ENCODE data around the gene TPX2.

The TPX2 gene

GRCh38 chr20:31716351-31716750 lies 22.7 kb upstream of the TPX2 start:
- WGBS, result 83% methylated on average over 1 of the region's 1 CpG
- H3K4me1 ChIP-seq (ENCODE audit: insufficient read depth, low read length), result peaks cover 78% of the 10 kb centered on the region
- H3K4me3 ChIP-seq (ENCODE audit: low read length), result no peak overlapping the region
- H3K9me3 ChIP-seq (ENCODE audit: insufficient read depth, low read depth, low read length), result no peaks in the 10 kb centered on the region
- H3K27me3 ChIP-seq (ENCODE audit: insufficient read depth, low read length), result no peaks in the 10 kb centered on the region
- H3K27ac ChIP-seq (ENCODE audit: low read depth, low read length), result no peak overlapping the region
- H3K9ac ChIP-seq (ENCODE audit: low read depth, low read length), result no peak overlapping the region
- peaks cover 44% of the 10 kb centered on the region for H3K36me3 ChIP-seq (ENCODE audit: insufficient read depth, low read length)

GRCh38 chr20:31716818-31717477 lies 22.1 kb upstream of the TPX2 start:
- Histone ChIP-seq H3K9me3 (ENCODE audit: insufficient read depth, low read depth, low read length) (no peaks in the 10 kb centered on the region), H3K36me3 (ENCODE audit: insufficient read depth, low read length) (peaks cover 44% of the 10 kb centered on the region), H3K4me1 (ENCODE audit: insufficient read depth, low read length) (peaks cover 78% of the 10 kb centered on the region), H3K9ac (ENCODE audit: low read depth, low read length) (no peak overlapping the region), H3K27me3 (ENCODE audit: insufficient read depth, low read length) (no peaks in the 10 kb centered on the region), H3K4me3 (ENCODE audit: low read length) (no peak overlapping the region), H3K27ac (ENCODE audit: low read depth, low read length) (no peak overlapping the region)
- WGBS, result 87% methylated on average over 5 of the region's 5 CpGs

GRCh38 chr20:31717478-31718201 lies 21.4 kb upstream of the TPX2 start:
- 89% methylated on average over 6 of the region's 6 CpGs for WGBS
- Histone ChIP-seq H3K9me3 (ENCODE audit: insufficient read depth, low read depth, low read length) (no peaks in the 10 kb centered on the region), H3K27ac (ENCODE audit: low read depth, low read length) (no peak overlapping the region), H3K9ac (ENCODE audit: low read depth, low read length) (no peak overlapping the region), H3K36me3 (ENCODE audit: insufficient read depth, low read length) (peaks cover 44% of the 10 kb centered on the region), H3K4me3 (ENCODE audit: low read length) (no peak overlapping the region), H3K4me1 (ENCODE audit: insufficient read depth, low read length) (peaks cover 71% of the 10 kb centered on the region), H3K27me3 (ENCODE audit: insufficient read depth, low read length) (no peaks in the 10 kb centered on the region)

- Histone ChIP-seq H3K9me3 (ENCODE audit: insufficient read depth, low read depth, low read length) (no peaks in the 10 kb centered on the region), H3K4me1 (ENCODE audit: insufficient read depth, low read length) (peaks cover 57% of the 10 kb centered on the region), H3K36me3 (ENCODE audit: insufficient read depth, low read length) (peaks cover 40% of the 10 kb centered on the region), H3K4me3 (ENCODE audit: low read length) (peak overlapping the region; percentile 78), H3K27me3 (ENCODE audit: insufficient read depth, low read length) (no peaks in the 10 kb centered on the region), H3K27ac (ENCODE audit: low read depth, low read length) (peak overlapping the region; percentile 82; the same call in 1 of the 2 replicates), H3K9ac (ENCODE audit: low read depth, low read length) (no peak overlapping the region; the same call in 1 of the 2 replicates)
- WGBS, result 84% methylated on average over 6 of the region's 6 CpGs
Observed at GRCh38 chr20:31718952-31719643, 20.0 kb upstream of the TPX2 start.

GRCh38 chr20:31719644-31720485 lies 19.2 kb upstream of the TPX2 start:
- no peaks in the 10 kb centered on the region for H3K9me3 ChIP-seq (ENCODE audit: insufficient read depth, low read depth, low read length)
- peaks cover 34% of the 10 kb centered on the region for H3K36me3 ChIP-seq (ENCODE audit: insufficient read depth, low read length)
- peaks cover 53% of the 10 kb centered on the region for H3K4me1 ChIP-seq (ENCODE audit: insufficient read depth, low read length)
- H3K27me3 ChIP-seq (ENCODE audit: insufficient read depth, low read length), result no peaks in the 10 kb centered on the region
- 39% methylated on average over 2 of the region's 2 CpGs for WGBS
- H3K4me3 ChIP-seq (ENCODE audit: low read length), result peak overlapping the region; percentile 78
- peak overlapping the region; percentile 61; the same call in 1 of the 2 replicates for H3K9ac ChIP-seq (ENCODE audit: low read depth, low read length)
- H3K27ac ChIP-seq (ENCODE audit: low read depth, low read length), result peak overlapping the region; percentile 82

- H3K4me1 ChIP-seq (ENCODE audit: insufficient read depth, low read length), result peaks cover 53% of the 10 kb centered on the region
- WGBS, result 46% methylated on average over 6 of the region's 7 CpGs
- H3K36me3 ChIP-seq (ENCODE audit: insufficient read depth, low read length), result peaks cover 31% of the 10 kb centered on the region
- peak overlapping the region; percentile 82 for H3K27ac ChIP-seq (ENCODE audit: low read depth, low read length)
- peak overlapping the region; percentile 78 for H3K4me3 ChIP-seq (ENCODE audit: low read length)
- peak overlapping the region; percentile 61; the same call in 1 of the 2 replicates for H3K9ac ChIP-seq (ENCODE audit: low read depth, low read length)
- H3K9me3 ChIP-seq (ENCODE audit: insufficient read depth, low read depth, low read length), result no peaks in the 10 kb centered on the region
- H3K27me3 ChIP-seq (ENCODE audit: insufficient read depth, low read length), result no peaks in the 10 kb centered on the region
Observed at GRCh38 chr20:31720486-31721407, 18.3 kb upstream of the TPX2 start.

GRCh38 chr20:31721408-31722256 lies 17.5 kb upstream of the TPX2 start:
- WGBS, result 70% methylated on average over 20 of the region's 22 CpGs
- peak overlapping the region; percentile 94; the same call in 1 of the 2 replicates for H3K9ac ChIP-seq (ENCODE audit: low read depth, low read length)
- H3K4me1 ChIP-seq (ENCODE audit: insufficient read depth, low read length), result peaks cover 48% of the 10 kb centered on the region
- no peaks in the 10 kb centered on the region for H3K27me3 ChIP-seq (ENCODE audit: insufficient read depth, low read length)
- H3K27ac ChIP-seq (ENCODE audit: low read depth, low read length), result 0 out of 2 replicates have a peak overlapping the region, but pooled peaks have one; percentile 82
- H3K4me3 ChIP-seq (ENCODE audit: low read length), result peak overlapping the region; percentile 78
- H3K9me3 ChIP-seq (ENCODE audit: insufficient read depth, low read depth, low read length), result no peaks in the 10 kb centered on the region
- peaks cover 26% of the 10 kb centered on the region for H3K36me3 ChIP-seq (ENCODE audit: insufficient read depth, low read length)

- Histone ChIP-seq H3K4me1 (ENCODE audit: insufficient read depth, low read length) (peaks cover 40% of the 10 kb centered on the region), H3K9me3 (ENCODE audit: insufficient read depth, low read depth, low read length) (no peaks in the 10 kb centered on the region)
Observed at GRCh38 chr20:31722257-31723068, 16.6 kb upstream of the TPX2 start, which contains the start of gene BCL2L1. Gene BCL2L1 (minus strand): TSS chr20:31722868. CDS start chr20:31722218, 650 bp downstream.

GRCh38 chr20:31723069-31723318 lies 16.1 kb upstream of the TPX2 start:
- Histone ChIP-seq H3K9me3 (ENCODE audit: insufficient read depth, low read depth, low read length) (no peaks in the 10 kb centered on the region), H3K4me1 (ENCODE audit: insufficient read depth, low read length) (peaks cover 35% of the 10 kb centered on the region), H3K27ac (ENCODE audit: low read depth, low read length) (peak overlapping the region; percentile 92), H3K4me3 (ENCODE audit: low read length) (peak overlapping the region; percentile 78), H3K9ac (ENCODE audit: low read depth, low read length) (peak overlapping the region; percentile 94), H3K27me3 (ENCODE audit: insufficient read depth, low read length) (no peaks in the 10 kb centered on the region), H3K36me3 (ENCODE audit: insufficient read depth, low read length) (peaks cover 19% of the 10 kb centered on the region)
- WGBS, result 1% methylated on average over 10 of the region's 10 CpGs

More at GRCh38 chr20:31722257-31723068, 16.6 kb upstream of the TPX2 start, which contains the start of gene BCL2L1:
- Histone ChIP-seq H3K27ac (ENCODE audit: low read depth, low read length) (peak within 1 kb of the TSS; percentile 92), H3K4me3 (ENCODE audit: low read length) (peak within 1 kb of the TSS; percentile 78), H3K36me3 (ENCODE audit: insufficient read depth, low read length) (peaks cover 22% of the 10 kb centered on the region), H3K9ac (ENCODE audit: low read depth, low read length) (peak within 1 kb of the TSS; percentile 94), H3K27me3 (ENCODE audit: insufficient read depth, low read length) (no peaks in the 10 kb centered on the region)
- 2% methylated on average over 34 of the region's 38 CpGs for WGBS
